IPS DF 6.9 (cell line): ENCODE data around the gene WDR1.

Experiments
- DNase-seq: peaks from one replicate; pipeline ENCODE4 v3.0.0-alpha.2; 2013; ENCODE audit warnings: low read depth, low spot score
- H3K27ac ChIP-seq: one replicate; pipeline ENCODE4 v1.5.1; 2013; ENCODE audit warnings: low read length, control low read depth
- H3K27me3 ChIP-seq: 2 replicates; pipeline ENCODE4 v1.6.1; 2013; ENCODE audit warnings: mild to moderate bottlenecking, low read length; ENCODE audit not compliant: control insufficient read depth, insufficient read depth
- H3K36me3 ChIP-seq: 2 replicates; pipeline ENCODE4 v1.6.1; 2013; ENCODE audit warnings: low read length; ENCODE audit not compliant: control insufficient read depth, insufficient read depth
- H3K4me1 ChIP-seq: 2 replicates; pipeline ENCODE4 v1.6.1; 2013; ENCODE audit warnings: low read length; ENCODE audit not compliant: control insufficient read depth, insufficient read depth
- H3K4me3 ChIP-seq: 2 replicates; pipeline ENCODE4 v1.5.1; 2013; ENCODE audit warnings: mild to moderate bottlenecking, low read length
- H3K9me3 ChIP-seq: 2 replicates; pipeline ENCODE4 v1.6.1; 2013; ENCODE audit warnings: low read length, inconsistent platforms; ENCODE audit not compliant: control insufficient read depth, insufficient read depth
- WGBS: extraction: QIAGEN DNeasy Blood & Tissue Kit; methylation state at CpG from one replicate; pipeline ENCODE4 v1.1.7; 2013; ENCODE audit warnings: mixed read lengths, missing lambda C conversion rate; ENCODE audit not compliant: insufficient read length, insufficient coverage; 5-methylcytosine and 5-hydroxymethylcytosine counted together

WDR1 gene

DNA sequence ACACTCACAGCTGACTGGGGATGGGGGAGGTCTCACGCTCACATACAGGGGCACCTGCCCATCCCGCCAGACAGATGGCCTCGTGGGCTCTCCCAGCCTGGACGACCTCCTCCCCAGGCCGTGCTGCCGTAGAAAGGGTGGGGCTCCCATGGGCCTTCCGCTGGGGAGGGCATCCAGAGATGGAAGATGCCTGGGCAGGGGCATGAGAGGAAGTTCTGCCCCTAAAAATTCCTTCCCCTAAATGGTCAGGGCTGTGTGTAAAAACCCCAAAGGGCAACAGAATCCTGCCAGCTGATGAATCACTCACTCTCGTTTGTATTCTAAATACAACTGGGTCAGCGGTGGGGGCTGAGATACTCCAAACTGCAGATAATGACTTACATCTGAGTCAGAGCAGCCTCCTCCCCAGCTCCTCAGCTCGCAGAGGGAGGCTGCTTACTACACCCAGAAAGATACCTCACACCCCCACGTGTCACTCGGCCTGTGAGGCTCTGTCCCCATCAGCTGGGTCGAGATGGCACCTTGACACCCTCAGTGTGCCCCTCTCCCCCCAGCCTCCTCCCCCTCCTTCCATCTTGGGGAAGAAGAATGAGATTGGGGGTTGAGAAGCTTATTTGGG is 10.1 kb downstream of the WDR1 start:
- no CpG with 5 or more reads among the region's 13 CpGs for WGBS
- Histone ChIP-seq H3K27me3 (no peaks in the 10 kb centered on the region), H3K4me1 (peaks cover 11% of the 10 kb centered on the region), H3K9me3 (no peaks in the 10 kb centered on the region), H3K36me3 (peaks cover 25% of the 10 kb centered on the region), H3K4me3 (no peak overlapping the region), H3K27ac (no peak overlapping the region)
- no peak for DNase-seq

GRCh38 chr4:10105920-10106319 is 10.7 kb downstream of the WDR1 start:
- no CpG with 5 or more reads among the region's 4 CpGs for WGBS
- H3K36me3 ChIP-seq = peaks cover 19% of the 10 kb centered on the region
- H3K4me1 ChIP-seq = peaks cover 7% of the 10 kb centered on the region
- H3K9me3 ChIP-seq = no peaks in the 10 kb centered on the region
- H3K4me3 ChIP-seq = no peak overlapping the region
- no peak overlapping the region for H3K27ac ChIP-seq
- DNase-seq = no peak
- H3K27me3 ChIP-seq = no peaks in the 10 kb centered on the region

DNA sequence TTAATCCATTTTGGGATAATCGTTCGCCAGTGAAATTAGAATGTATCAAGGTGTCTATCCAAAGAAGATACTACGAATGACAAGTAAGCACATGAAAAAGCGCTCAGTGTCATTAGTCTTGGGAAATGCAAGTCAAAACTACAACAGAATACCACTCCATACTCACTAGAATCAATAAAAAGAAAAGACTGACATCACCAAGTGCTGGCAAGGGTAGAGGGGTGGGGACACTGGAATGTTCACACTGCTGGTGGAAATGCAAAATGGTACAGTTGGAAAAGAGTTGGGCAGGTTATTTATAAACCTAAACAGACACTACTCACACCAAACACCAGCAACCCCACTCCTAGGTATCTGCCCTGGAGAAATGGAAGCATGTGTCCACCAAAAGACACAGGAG is 11.2 kb downstream of the WDR1 start:
- no CpG with 5 or more reads among the region's 4 CpGs for WGBS
- no peak overlapping the region for H3K27ac ChIP-seq
- H3K27me3 ChIP-seq = no peaks in the 10 kb centered on the region
- peaks cover 21% of the 10 kb centered on the region; the same call in 1 of the 2 replicates for H3K36me3 ChIP-seq
- no peak for DNase-seq
- no peak overlapping the region for H3K4me3 ChIP-seq
- no peaks in the 10 kb centered on the region for H3K9me3 ChIP-seq
- peaks cover 9% of the 10 kb centered on the region for H3K4me1 ChIP-seq

DNA sequence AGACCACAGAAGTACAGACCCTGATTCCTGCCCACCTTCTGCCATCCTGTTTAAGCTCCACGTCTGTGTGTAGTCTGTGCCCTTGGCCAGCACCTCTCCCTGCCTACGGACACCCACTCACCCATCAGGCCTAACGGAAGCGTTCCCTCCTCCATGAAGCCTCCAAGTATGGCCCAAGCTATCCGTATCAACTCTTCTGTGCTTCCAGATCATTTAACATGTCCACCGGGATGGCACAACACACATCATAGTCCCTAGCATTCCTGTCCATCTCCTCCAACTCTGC is 11.7 kb downstream of the WDR1 start:
- DNase-seq = no peak
- no peaks in the 10 kb centered on the region for H3K27me3 ChIP-seq
- no peaks in the 10 kb centered on the region for H3K9me3 ChIP-seq
- H3K4me3 ChIP-seq = no peak overlapping the region
- H3K36me3 ChIP-seq = peaks cover 21% of the 10 kb centered on the region; the same call in 1 of the 2 replicates
- H3K27ac ChIP-seq = no peak overlapping the region
- peaks cover 9% of the 10 kb centered on the region for H3K4me1 ChIP-seq
- no CpG with 5 or more reads among the region's 6 CpGs for WGBS

GRCh38 chr4:10104211-10104990 is 12.2 kb downstream of the WDR1 start:
- Histone ChIP-seq H3K27ac (no peak overlapping the region), H3K4me3 (no peak overlapping the region), H3K4me1 (peaks cover 9% of the 10 kb centered on the region), H3K27me3 (no peaks in the 10 kb centered on the region), H3K36me3 (peaks cover 26% of the 10 kb centered on the region; the same call in 1 of the 2 replicates), H3K9me3 (no peaks in the 10 kb centered on the region)
- DNase-seq = no peak
- no CpG with 5 or more reads among the region's 11 CpGs for WGBS

DNA sequence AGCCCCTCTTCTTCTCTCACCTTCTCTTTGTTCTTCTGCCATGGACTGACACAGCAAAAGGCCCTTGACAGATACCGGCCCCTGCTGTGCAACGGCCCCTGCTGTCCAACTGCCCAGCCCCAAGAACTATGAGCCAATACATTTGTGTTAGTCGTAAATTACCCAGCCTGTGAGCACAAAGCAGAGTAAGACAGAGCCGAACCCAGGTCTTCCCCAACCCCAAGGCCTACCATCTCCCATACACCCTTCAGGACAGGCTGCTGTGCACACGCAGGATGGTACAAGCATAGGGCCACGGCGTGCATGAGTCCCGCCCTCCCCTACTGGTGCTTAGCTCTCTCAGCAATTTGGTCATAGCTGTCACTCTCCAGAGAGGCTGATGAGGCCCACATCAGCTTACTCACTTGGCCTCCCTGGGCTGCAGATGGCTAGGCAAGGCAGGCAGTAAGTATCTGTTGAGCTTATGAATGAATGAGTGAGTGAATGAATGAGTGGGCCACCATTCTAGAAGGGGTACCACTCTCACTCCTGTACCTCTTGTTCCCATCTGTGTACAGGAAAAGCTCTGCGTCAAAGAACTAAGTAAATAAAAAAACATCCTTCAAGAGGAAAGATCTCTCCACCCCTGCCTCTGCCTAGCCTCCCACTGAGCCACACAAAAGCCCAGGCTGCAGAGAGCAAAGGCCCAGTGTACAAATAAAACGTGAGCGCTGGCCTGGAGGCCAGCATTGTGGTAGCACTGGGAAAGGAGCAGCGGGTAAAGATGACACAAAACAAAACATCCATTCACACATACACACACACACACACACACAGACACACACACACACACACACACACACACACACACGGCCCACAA is 13.9 kb downstream of the WDR1 start:
- Histone ChIP-seq H3K36me3 (peaks cover 34% of the 10 kb centered on the region), H3K4me1 (peaks cover 8% of the 10 kb centered on the region), H3K9me3 (no peaks in the 10 kb centered on the region), H3K27ac (no peak overlapping the region), H3K27me3 (no peaks in the 10 kb centered on the region), H3K4me3 (no peak overlapping the region)
- no peak for DNase-seq
- no CpG with 5 or more reads among the region's 13 CpGs for WGBS

- Histone ChIP-seq H3K27ac (no peak overlapping the region), H3K36me3 (peaks cover 39% of the 10 kb centered on the region), H3K27me3 (no peaks in the 10 kb centered on the region), H3K4me1 (peaks cover 6% of the 10 kb centered on the region), H3K4me3 (no peak overlapping the region), H3K9me3 (no peaks in the 10 kb centered on the region)
- no CpG with 5 or more reads among the region's 14 CpGs for whole genome bisulfite sequencing
- no peak for DNase-seq
Measured at GRCh38 chr4:10101671-10102473, 14.7 kb downstream of the WDR1 start.

DNA sequence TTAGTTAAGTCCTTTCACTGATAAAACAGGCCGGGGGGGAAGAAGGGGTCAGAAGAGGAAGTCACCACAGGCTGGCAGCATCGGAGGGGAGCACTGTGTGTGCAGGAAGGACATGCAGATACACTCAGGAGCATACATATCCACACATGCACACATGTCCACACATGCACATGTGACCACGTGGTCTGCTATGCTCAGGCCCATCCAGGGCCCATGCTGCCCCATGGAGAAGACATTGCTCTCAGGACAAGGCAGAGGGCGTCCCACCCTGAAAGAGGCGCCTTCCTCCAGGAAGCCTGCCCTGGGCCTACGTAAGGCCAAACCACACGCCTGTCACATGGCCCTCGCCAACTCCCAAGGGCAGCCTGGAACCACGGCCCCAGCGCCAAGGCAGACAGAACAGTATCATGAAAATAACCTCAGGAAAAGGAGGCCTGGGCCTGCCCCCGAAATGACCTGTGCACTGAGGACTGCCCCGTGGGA is 15.8 kb downstream of the WDR1 start:
- Histone ChIP-seq H3K27ac (no peak overlapping the region), H3K4me1 (peaks cover 6% of the 10 kb centered on the region), H3K4me3 (no peak overlapping the region), H3K27me3 (no peaks in the 10 kb centered on the region), H3K36me3 (peaks cover 50% of the 10 kb centered on the region), H3K9me3 (no peaks in the 10 kb centered on the region)
- WGBS = no CpG with 5 or more reads among the region's 12 CpGs
- no peak for DNase-seq

DNA sequence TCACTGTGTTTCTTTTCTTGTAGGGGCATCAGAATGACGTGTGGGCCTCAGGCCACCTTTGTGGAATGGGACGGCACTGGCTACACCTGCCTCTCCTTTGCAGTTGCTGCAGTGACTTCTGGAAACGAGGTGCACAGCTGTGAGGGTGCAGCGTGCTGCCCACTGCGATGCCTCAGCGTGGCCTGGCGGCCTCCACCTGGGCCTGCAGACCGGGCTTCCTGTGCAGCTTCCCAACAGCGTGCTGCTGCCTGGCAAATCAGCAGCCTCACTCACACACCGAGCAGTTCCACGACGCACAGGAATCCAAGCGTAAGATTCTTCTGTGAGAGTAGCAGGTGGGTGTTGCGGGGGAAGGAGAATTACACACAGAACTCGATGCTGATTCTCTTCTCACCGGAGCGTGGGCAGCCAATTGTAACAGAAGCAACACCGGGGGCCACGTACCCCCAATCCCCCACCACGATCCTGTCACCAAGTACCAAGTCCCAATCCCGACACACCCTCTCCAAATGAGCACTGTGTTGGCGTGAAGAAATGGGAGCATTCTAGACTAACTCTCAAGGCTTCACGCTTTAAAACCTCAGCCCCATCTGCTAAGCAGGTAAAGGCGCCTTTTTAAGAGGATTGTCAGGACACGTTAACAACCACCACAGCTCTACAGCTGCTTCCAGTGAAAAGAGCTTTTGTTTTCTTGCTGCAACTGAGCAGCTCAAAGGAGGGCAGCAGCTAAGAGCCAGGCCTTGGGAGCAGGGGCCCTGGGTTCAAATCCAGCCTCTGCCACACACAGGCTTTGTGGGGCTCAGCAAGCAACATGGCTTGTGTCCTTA is 16.9 kb downstream of the WDR1 start:
- H3K4me3 ChIP-seq = no peak overlapping the region
- H3K27me3 ChIP-seq = no peaks in the 10 kb centered on the region
- WGBS = no CpG with 5 or more reads among the region's 25 CpGs
- no peaks in the 10 kb centered on the region for H3K9me3 ChIP-seq
- no peak for DNase-seq
- H3K4me1 ChIP-seq = peaks cover 6% of the 10 kb centered on the region
- H3K27ac ChIP-seq = no peak overlapping the region
- H3K36me3 ChIP-seq = peaks cover 59% of the 10 kb centered on the region
